Left ventricle myocardium superior (tissue), 1 donor: Measurements from ENCODE around the gene PSME2. TPM values are rescaled to one million over a fixed set of nuclear protein-coding genes. Genes with fewer than 3 reads are reported as not detected.

Experiments used
- ATAC-seq: fragments of 200-7000 bp; cut with Tn5 transposase; one replicate; pipeline ENCODE4 v1.9.1; 2020; ENCODE audit warnings: mild to moderate bottlenecking, moderate library complexity
- DNase-seq: peaks from one replicate; pipeline ENCODE4 v3.0.0-alpha.2; 2020
- intact Hi-C: fragments of 100-400 bp; cut with micrococcal nuclease; formaldehyde crosslinking; loops from one replicate; pipeline ENCODE4 v1.11.0; 2022
- total RNA-seq: library from RNA; stranded (reverse); fragmentation: NEBNext Ultra II Directional; extraction: Animal tissue kit (Norgen Biotek cat#: 25700); gene quantifications from one replicate; pipeline ENCODE4 v1.2.1, GENCODE V29; 2021
- donor health status: DM: no; HTN: yes; CAD: no; lungs with severe emphysema.

The PSME2 gene
- total RNA-seq, 1 donor from 2014 or later: 92.6 TPM

GRCh38 chr14:24139272-24139934 is 7.0 kb downstream of the PSME2 start:
- intact Hi-C loops: no loop called here
- no peak for DNase-seq
- ATAC-seq: no peak

- ATAC-seq (no peak), DNase-seq (no peak)
- intact Hi-C loops: no loop called here
Measured at GRCh38 chr14:24138396-24139271, 7.8 kb downstream of the PSME2 start.

GRCh38 chr14:24137529-24138395 is 8.6 kb downstream of the PSME2 start:
- intact Hi-C loops: no loop called here
- ATAC-seq: no peak
- no peak for DNase-seq

- intact Hi-C loops: no loop called here
- DNase-seq (no peak), ATAC-seq (no peak)
Measured at GRCh38 chr14:24136684-24137528, 9.5 kb downstream of the PSME2 start.

- intact Hi-C loops: no loop called here
- DNase-seq (peak; percentile 97), ATAC-seq (peak; percentile 88)
Measured at GRCh38 chr14:24135834-24136683, 10.4 kb downstream of the PSME2 start, which contains the start of gene PSME1. Gene PSME1 (plus strand): TSS chr14:24136194. CDS start chr14:24136263, 69 bp downstream.

GRCh38 chr14:24135584-24135833 is 10.9 kb downstream of the PSME2 start:
- DNase-seq (no peak), ATAC-seq (no peak)
- intact Hi-C loops: no loop called here

- ATAC-seq: no peak
- intact Hi-C loops: no loop called here
- DNase-seq: no peak
Measured at GRCh38 chr14:24133735-24134134, 12.7 kb downstream of the PSME2 start.

- intact Hi-C loops: no loop called here
- ATAC-seq: no peak
- DNase-seq: no peak
Measured at GRCh38 chr14:24132976-24133375, 13.4 kb downstream of the PSME2 start.

GRCh38 chr14:24132061-24132685 is 14.2 kb downstream of the PSME2 start:
- intact Hi-C loops: no loop called here
- DNase-seq (peak; percentile 70), ATAC-seq (peak; percentile 3)

- ATAC-seq (peak; percentile 54), DNase-seq (no peak)
- intact Hi-C loops: no loop called here
Measured at GRCh38 chr14:24131549-24131966, 14.9 kb downstream of the PSME2 start.

- DNase-seq (peak; percentile 89), ATAC-seq (peak; percentile 74)
- intact Hi-C loops: no loop called here
Measured at GRCh38 chr14:24130717-24131548, 15.5 kb downstream of the PSME2 start.

GRCh38 chr14:24130380-24130716 is 16.1 kb downstream of the PSME2 start, which contains the start of gene FITM1:
Gene FITM1 (plus strand): TSS chr14:24130659. CDS start chr14:24131564, 905 bp downstream.
- no peak for DNase-seq
- no peak for ATAC-seq
- intact Hi-C loops: no loop called here

- intact Hi-C loops: no loop called here
- ATAC-seq: no peak
- no peak for DNase-seq
Measured at GRCh38 chr14:24129410-24129998, 16.9 kb downstream of the PSME2 start.

- no peak for ATAC-seq
- intact Hi-C loops: no loop called here
- DNase-seq: no peak
Measured at GRCh38 chr14:24127673-24128072, 18.7 kb downstream of the PSME2 start.

GRCh38 chr14:24126939-24127338 is 19.5 kb downstream of the PSME2 start:
- intact Hi-C loops: no loop called here
- DNase-seq: no peak
- no peak for ATAC-seq
